Thymus (tissue), 11 donors: ENCODE data around the gene SPNS3. TPM values are rescaled to one million over a fixed set of nuclear protein-coding genes. Genes with fewer than 3 reads are reported as not detected.

Experiments
- DNase-seq, 9 donors: peaks; one replicate each; pipeline ENCODE4 v3.0.0-alpha.2; 2013; ENCODE audit warnings: low spot score in 9 of 9, low read depth in 6 of 9, missing footprints in 1 of 9
- H3K27ac ChIP-seq, 2 donors: one replicate each; pipeline ENCODE4 v1.5.1; 2013; ENCODE audit warnings: control low read depth in 1 of 2, low read depth in 1 of 2, low read length in 1 of 2, mild to moderate bottlenecking in 1 of 2, moderate library complexity in 1 of 2
- H3K27me3 ChIP-seq, 2 donors: one replicate each; pipeline ENCODE4 v1.5.1; 2013; ENCODE audit warnings: low read length in 1 of 2; ENCODE audit not compliant: control insufficient read depth in 2 of 2, insufficient read depth in 1 of 2
- H3K36me3 ChIP-seq, 2 donors: one replicate each; pipeline ENCODE4 v1.5.1; 2013; ENCODE audit warnings: low read length in 1 of 2, mild to moderate bottlenecking in 1 of 2, moderate library complexity in 1 of 2; ENCODE audit not compliant: control insufficient read depth in 2 of 2, insufficient read depth in 2 of 2
- H3K4me1 ChIP-seq, 2 donors: one replicate each; pipeline ENCODE4 v1.5.1; 2013; ENCODE audit warnings: low read length in 2 of 2; ENCODE audit not compliant: control insufficient read depth in 2 of 2, insufficient read depth in 2 of 2
- H3K4me3 ChIP-seq, 2 donors: one replicate each; pipeline ENCODE4 v1.5.1; 2013; ENCODE audit warnings: low read length in 2 of 2, control low read depth in 1 of 2, mild to moderate bottlenecking in 1 of 2
- H3K9me3 ChIP-seq, 2 donors: one replicate each; pipeline ENCODE4 v1.5.1; 2013; ENCODE audit warnings: low read length in 1 of 2, mild to moderate bottlenecking in 1 of 2; ENCODE audit not compliant: control insufficient read depth in 2 of 2, insufficient read depth in 1 of 2
- WGBS: extraction: QIAGEN DNeasy Blood & Tissue Kit; methylation state at CpG from one replicate; pipeline ENCODE4 v1.1.7; 2013; 5-methylcytosine and 5-hydroxymethylcytosine counted together
- polyA plus RNA-seq: library from polyadenylated mRNA; stranded (reverse); fragments of 200-250 nt; gene quantifications from one replicate; pipeline ENCODE4 v1.2.3, GENCODE V29; 2013
- total RNA-seq: library from RNA; stranded (reverse); fragments of 120-200 nt; gene quantifications from one replicate; pipeline ENCODE4 v1.2.4, GENCODE V29; 2013
- donor health status: healthy.

SPNS3 gene
- total and polyA plus RNA-seq, 2 donors, result 9.1 to 11.5 TPM

DNA sequence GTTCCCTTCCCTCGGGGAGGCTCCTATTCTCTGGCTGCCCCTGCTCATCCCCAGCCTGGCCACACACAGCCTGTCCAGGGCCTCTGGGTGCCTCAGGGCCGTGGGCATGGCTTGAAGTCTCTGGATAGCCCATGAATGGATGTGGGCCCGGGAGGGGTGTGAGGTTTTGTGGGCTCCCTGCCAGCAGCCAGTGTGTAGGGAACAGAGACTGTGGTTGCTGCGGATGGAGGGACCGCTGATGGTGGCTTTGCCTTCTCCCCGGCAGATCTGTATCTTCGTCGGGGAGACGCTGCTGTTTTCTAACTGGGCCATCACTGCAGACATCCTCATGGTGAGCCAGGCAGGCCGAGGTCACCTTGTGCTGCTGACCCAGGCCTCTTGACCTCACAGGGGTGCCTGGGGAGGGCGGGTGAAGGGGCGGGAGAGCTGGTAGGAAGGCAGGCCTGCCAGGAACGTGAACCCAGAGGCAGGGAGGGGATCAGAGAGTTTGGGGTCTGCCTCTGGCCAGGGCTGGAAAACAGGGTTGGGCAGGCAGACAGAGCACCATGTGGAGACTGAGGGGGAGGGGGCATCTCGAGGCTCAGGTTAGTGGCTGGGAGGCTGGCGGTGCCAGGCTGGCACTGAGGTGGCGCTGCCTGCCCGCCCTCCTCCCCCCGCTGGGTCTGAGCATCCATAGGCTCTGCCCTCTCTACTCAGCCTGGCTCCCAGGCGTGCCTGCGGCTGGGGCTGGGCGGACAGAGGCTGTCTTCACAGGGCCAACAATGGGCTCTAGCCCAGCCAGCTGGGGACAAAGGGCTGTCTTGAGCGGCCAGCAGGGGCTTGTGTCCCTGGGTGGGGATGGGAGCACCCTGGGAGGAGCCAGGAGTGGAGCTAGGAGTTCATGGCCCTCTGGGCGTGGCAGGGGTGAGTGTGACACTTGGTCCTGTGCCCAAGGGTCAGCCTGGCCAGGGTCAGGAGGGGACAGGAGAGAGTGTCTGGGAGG lies 100.1 kb downstream of the SPNS3 start:
- Histone ChIP-seq H3K4me1 (peaks cover 0 to 7% of the 10 kb centered on the region in 2 donors), H3K36me3 (peaks cover 7 to 13% of the 10 kb centered on the region in 2 donors), H3K27ac (no peak overlapping the region), H3K27me3 (no peaks in the 10 kb centered on the region), H3K9me3 (no peaks in the 10 kb centered on the region), H3K4me3 (no peak overlapping the region)
- no peak for DNase-seq
- 62% methylated on average over 23 of the region's 23 CpGs for WGBS

DNA sequence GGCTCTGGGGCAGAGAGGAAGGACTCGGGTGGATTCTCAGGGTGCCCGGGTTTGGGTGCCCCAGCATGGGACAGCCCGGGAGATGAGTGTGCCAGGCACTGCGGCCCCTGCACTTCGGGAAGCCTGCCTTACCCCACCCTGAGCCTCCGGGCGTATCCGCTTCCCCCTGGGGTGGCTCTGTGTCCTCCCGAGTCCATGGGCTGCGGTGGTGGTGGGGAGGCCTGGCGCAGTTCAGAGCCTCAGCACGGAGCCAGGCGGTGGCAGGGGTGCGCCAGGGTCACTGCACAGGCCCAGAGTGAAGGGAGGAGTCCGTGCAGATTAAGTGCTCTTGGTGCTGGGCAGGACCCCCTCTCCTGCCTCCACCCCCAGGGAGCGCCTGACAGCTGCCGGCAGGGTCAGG lies 100.8 kb downstream of the SPNS3 start:
- no peak overlapping the region for H3K27ac ChIP-seq
- no peak for DNase-seq
- 91% methylated on average over 17 of the region's 17 CpGs for WGBS
- H3K27me3 ChIP-seq, result no peaks in the 10 kb centered on the region
- H3K36me3 ChIP-seq, result peaks cover 14 to 20% of the 10 kb centered on the region in 2 donors
- no peak overlapping the region for H3K4me3 ChIP-seq
- no peaks in the 10 kb centered on the region for H3K9me3 ChIP-seq
- peaks cover 0 to 7% of the 10 kb centered on the region in 2 donors for H3K4me1 ChIP-seq

DNA sequence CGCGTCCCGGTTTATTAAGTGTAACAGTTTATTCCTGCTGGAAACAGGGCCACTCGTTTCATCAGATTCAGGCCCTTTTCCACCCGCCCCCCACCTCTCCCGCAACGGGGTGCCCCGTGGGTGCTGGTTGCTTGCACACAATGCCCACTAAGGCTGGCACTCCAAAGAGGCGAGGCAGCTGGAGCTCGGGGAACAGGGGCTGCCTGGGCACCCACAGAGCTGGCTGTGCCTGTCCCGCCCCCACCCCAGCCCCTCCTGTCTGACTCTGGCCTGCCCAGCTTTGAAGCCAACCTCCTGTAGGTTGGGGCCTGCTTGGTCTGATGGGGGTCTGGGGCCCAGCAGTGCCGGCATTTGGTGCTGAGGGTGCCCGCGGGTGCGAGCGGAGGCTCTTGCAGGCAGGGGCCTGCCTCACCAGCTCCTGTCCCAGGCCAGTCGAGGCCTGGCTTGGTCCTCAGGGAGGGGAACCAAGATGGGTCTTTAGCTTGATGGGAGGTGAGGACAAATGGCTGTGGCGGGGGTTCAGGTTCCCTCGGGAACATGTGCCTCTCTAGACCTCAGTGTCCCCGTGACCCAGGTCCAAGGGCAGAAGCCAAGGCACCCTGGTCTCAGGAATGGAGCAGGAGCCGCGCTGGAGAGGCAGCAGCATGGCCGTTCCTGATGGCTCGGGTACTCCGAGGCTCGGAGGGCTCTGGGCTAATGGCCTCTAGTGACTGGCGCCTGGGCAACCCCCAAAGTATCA lies 101.4 kb downstream of the SPNS3 start:
- Histone ChIP-seq H3K36me3 (peaks cover 16 to 26% of the 10 kb centered on the region in 2 donors), H3K27me3 (no peaks in the 10 kb centered on the region), H3K9me3 (no peaks in the 10 kb centered on the region), H3K4me1 (peaks cover 0 to 7% of the 10 kb centered on the region in 2 donors), H3K27ac (no peak overlapping the region), H3K4me3 (no peak overlapping the region)
- 93% methylated on average over 27 of the region's 27 CpGs for WGBS
- no peak for DNase-seq

DNA sequence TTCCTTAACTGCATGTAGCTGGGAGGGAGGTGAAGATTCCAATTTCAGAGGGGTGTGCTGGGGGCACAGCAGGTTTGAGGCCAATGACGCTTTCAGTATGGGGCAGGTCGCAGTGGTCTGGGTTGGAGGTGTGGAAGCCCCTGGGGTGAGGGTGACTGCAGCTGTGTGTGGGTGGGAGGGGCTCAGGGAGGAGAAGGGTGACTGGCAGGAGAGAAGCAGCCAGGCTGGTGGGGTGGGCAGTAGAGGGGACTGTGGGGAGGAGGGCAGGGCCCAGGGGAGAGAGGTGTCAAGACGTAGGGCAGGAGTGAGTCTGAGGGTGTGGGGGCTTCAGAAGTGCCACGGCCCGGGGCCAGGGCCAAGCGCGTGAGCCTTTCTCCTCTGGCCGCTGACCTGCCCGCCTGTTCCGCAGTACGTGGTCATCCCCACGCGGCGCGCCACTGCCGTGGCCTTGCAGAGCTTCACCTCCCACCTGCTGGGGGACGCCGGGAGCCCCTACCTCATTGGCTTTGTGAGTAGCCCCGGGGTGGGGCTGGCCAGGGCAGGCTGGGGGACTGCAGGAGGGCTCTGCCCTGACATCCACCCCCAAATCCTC lies 102.0 kb downstream of the SPNS3 start:
- peaks cover 0 to 7% of the 10 kb centered on the region in 2 donors for H3K4me1 ChIP-seq
- no peak overlapping the region for H3K27ac ChIP-seq

DNA sequence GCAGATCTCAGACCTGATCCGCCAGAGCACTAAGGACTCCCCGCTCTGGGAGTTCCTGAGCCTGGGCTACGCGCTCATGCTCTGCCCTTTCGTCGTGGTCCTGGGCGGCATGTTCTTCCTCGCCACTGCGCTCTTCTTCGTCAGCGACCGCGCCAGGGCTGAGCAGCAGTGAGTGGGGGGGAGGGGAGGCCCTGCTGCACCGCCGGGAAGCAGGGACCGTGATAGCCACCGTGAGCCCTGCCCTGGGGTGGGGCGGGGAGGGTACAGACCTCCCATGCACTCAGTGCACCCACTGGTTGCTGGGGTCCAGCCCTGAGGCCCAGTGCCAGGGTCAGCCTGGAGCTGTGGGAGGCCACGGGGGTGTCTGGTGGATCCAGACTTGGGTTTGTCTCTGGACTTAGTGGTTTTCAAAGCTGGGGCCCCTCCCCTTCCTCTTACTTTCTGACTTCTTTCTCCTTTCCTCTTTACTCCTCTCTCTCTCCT lies 102.6 kb downstream of the SPNS3 start:
- no peaks in the 10 kb centered on the region for H3K9me3 ChIP-seq
- no peak overlapping the region for H3K27ac ChIP-seq
- no peak for DNase-seq
- H3K36me3 ChIP-seq, result peaks cover 24 to 33% of the 10 kb centered on the region in 2 donors
- no peaks in the 10 kb centered on the region for H3K27me3 ChIP-seq
- no peak overlapping the region for H3K4me3 ChIP-seq
- H3K4me1 ChIP-seq, result peaks cover 0 to 7% of the 10 kb centered on the region in 2 donors
- WGBS, result 91% methylated on average over 19 of the region's 19 CpGs

More for the DNA sequence above, 102.0 kb downstream of the SPNS3 start:
- 89% methylated on average over 19 of the region's 19 CpGs for whole genome bisulfite sequencing
- Histone ChIP-seq H3K9me3 (no peaks in the 10 kb centered on the region), H3K36me3 (peaks cover 19 to 30% of the 10 kb centered on the region in 2 donors), H3K27me3 (no peaks in the 10 kb centered on the region), H3K4me3 (no peak overlapping the region)
- no peak for DNase-seq

DNA sequence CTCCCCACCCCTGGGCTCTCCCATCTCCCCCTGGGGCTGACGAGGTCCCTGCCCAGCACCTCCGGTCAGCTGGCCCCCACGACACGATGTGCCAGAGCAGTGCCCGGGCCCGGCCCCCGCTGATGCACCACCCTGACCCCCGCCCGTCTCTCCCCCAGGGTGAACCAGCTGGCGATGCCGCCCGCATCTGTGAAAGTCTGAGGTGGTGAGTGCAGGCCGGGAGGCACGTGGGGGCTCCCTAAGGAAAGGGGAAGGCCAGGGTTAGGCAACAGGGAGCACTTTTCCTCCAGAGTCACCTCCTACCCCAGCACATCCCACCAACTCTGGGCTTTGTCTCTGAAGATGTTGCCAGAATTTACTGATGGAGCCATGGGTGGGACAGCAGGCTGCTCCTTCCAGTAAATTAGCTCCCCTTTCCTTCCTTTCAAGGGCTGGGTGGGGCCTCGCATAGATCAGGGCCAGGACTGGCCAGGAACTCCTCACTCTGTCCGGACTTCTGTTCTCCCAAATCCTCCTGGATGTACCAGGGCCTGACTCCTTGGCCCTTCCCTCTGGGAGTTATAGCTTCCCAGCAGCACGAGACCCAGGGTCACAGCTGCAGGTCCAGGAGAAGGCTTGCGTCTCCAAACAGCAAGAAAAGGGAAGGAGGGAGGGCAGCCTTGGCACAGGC lies 103.1 kb downstream of the SPNS3 start:
- Histone ChIP-seq H3K36me3 (peaks cover 30 to 39% of the 10 kb centered on the region in 2 donors), H3K4me1 (peaks cover 0 to 7% of the 10 kb centered on the region in 2 donors)

More for the DNA sequence above, 103.1 kb downstream of the SPNS3 start:
- H3K27me3 ChIP-seq, result no peaks in the 10 kb centered on the region
- no peaks in the 10 kb centered on the region for H3K9me3 ChIP-seq
- DNase-seq, result no peak
- H3K27ac ChIP-seq, result no peak overlapping the region
- WGBS, result 88% methylated on average over 18 of the region's 18 CpGs
- no peak overlapping the region for H3K4me3 ChIP-seq

Other genes with a start within 250 kb of the SPNS3 start
- 15.7 TPM for gene ANKFY1, start 170.0 kb upstream of the SPNS3 start, total RNA-seq
- 14.6 TPM for gene ANKFY1, start 170.0 kb upstream of the SPNS3 start, polyA plus RNA-seq
- 31.8 TPM for gene UBE2G1, start 67.3 kb upstream of the SPNS3 start, total RNA-seq
- gene UBE2G1, start 67.3 kb upstream of the SPNS3 start, polyA plus RNA-seq, result 19.5 TPM
- gene SPNS2, start 64.9 kb downstream of the SPNS3 start, total RNA-seq, result 3.4 TPM
- 16.1 TPM for gene SPNS2, start 64.9 kb downstream of the SPNS3 start, polyA plus RNA-seq
- gene MYBBP1A, start 121.4 kb downstream of the SPNS3 start, total RNA-seq, result 21.5 TPM
- 36.9 TPM for gene MYBBP1A, start 121.4 kb downstream of the SPNS3 start, polyA plus RNA-seq
- 0.90 TPM for gene GGT6, start 126.6 kb downstream of the SPNS3 start, total RNA-seq
- gene GGT6, start 126.6 kb downstream of the SPNS3 start, polyA plus RNA-seq, result 3.7 TPM
- 0.57 TPM for gene SMTNL2, start 150.6 kb downstream of the SPNS3 start, total RNA-seq
- 1.6 TPM for gene SMTNL2, start 150.6 kb downstream of the SPNS3 start, polyA plus RNA-seq
- 1.6 TPM for gene ALOX15, start 207.7 kb downstream of the SPNS3 start, total RNA-seq
- 0.48 TPM for gene ALOX15, start 207.7 kb downstream of the SPNS3 start, polyA plus RNA-seq